NCI-H748 treated with DMSO at 0.1 percent for 48 hours (cell line): ENCODE results near the gene MCM3AP.

Source experiments
- DNase-seq: peaks from one replicate; lab custom pipeline; 2025; lab: John Stamatoyannopoulos, UW

The MCM3AP gene

DNA sequence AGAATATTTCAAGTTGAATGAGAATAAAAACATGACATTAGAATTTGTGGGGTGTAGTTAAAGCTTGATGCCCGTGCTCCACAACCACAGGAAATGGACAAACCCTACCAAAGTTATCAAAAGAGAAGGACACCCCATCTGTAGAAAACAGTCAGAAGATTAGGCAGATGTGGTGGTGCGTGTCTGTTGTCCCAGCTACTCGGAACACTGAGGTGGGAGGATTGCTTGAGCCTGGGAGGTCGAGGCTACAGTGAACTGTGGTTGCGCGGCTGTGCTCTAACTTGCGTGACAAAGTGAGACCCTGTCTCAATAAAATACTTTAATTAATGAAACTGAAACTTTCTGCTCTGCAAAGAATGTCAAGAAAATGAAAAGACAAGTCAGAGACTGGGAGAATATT lies 99.7 kb downstream of the MCM3AP start:
- no peak for DNase-seq
